ENCODE data around the gene APOBEC3B. TPM values are rescaled to one million over a fixed set of nuclear protein-coding genes. Genes with fewer than 3 reads are reported as not detected.

The APOBEC3B gene
- total and polyA plus RNA-seq, 2 donors (not counting 3 experiments of a cell fraction or from before 2014, with no cell fraction given), result 10.3 to 19.9 TPM

DNA sequence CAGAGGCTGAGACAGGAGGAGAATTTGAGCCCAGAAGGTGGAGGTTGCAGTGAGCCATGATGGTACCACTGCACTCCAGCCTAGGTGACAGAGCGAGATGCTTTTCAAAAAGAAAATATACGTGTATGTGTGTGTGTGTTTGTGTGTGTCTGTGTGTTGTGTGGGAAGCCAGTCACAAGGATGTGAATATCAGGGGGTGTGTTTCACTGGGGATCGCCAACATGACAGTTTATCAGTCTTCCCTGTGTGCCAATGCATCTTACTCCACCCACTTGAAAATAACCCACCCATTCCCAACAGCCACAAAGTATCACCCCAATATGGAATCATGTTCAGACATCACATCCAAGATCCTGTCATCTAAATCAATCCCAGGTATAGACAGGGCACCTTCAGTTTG is 10.4 kb upstream of the APOBEC3B start:
- Histone ChIP-seq H3K36me3 (ENCODE audit: control insufficient read depth in 2 of 2, extremely low read depth in 1 of 2, insufficient read depth in 2 of 2, low read length in 2 of 2) (no peaks in the 10 kb centered on the region), H3K4me1 (ENCODE audit: control insufficient read depth, extremely low read depth, insufficient read depth, low read length) (no peaks in the 10 kb centered on the region), H3K9me3 (replicated peaks; ENCODE audit: control insufficient read depth, insufficient read depth, low read length) (no peaks in the 10 kb centered on the region), H2AFZ (ENCODE audit: low read depth, low read length) (no peak overlapping the region), H3K9me1 (replicated peaks; ENCODE audit: control insufficient read depth, extremely low read depth, insufficient read depth, low read length) (no peaks in the 10 kb centered on the region), H4K20me1 (replicated peaks; ENCODE audit: control insufficient read depth, extremely low read depth, insufficient read depth, low read length) (no peaks in the 10 kb centered on the region), H3K4me2 (ENCODE audit: insufficient read depth, low read length) (no peak overlapping the region), H3K79me2 (ENCODE audit: control insufficient read depth, insufficient read depth, low read length) (no peaks in the 10 kb centered on the region), H3K27me3 (ENCODE audit: control insufficient read depth in 2 of 2, insufficient read depth in 2 of 2, low read length in 2 of 2) (peaks cover 0 to 2% of the 10 kb centered on the region in 2 experiments), H3K4me3 (replicated peaks in 1 of 3; ENCODE audit: insufficient read depth in 1 of 3, low read depth in 1 of 3, low read length in 3 of 3) (no peak overlapping the region), H3K9ac (replicated peaks; ENCODE audit: extremely low read depth, insufficient read depth, low read length) (no peak overlapping the region), H3K27ac (ENCODE audit: insufficient read depth, low read depth, low read length) (no peak overlapping the region)
- CTCF ChIA-PET, result interaction anchor here (0.7 to 7.6 kb wide), 7 partner anchors 17 to 202 kb away, joined by 3 to 45 read pairs (median 4); partner anchors contain the start of gene CBX6
- BruUV-seq (replicated peaks), result no TSS peak
- POLR2A ChIA-PET, result no interaction called here
- TF ChIP-seq POLR2A (IDR thresholded peaks at IDR 0.05; ENCODE audit: low read depth, low read length), result no peak
- no peak for TF ChIP-seq POLR2AphosphoS5 (IDR thresholded peaks at IDR 0.05; ENCODE audit: insufficient read depth, low read depth, low read length)
- no peak for TF ChIP-seq FOS (IDR thresholded peaks at IDR 0.05; ENCODE audit: borderline replicate concordance, insufficient read depth, low read length)
- TF ChIP-seq, protein P1, sequence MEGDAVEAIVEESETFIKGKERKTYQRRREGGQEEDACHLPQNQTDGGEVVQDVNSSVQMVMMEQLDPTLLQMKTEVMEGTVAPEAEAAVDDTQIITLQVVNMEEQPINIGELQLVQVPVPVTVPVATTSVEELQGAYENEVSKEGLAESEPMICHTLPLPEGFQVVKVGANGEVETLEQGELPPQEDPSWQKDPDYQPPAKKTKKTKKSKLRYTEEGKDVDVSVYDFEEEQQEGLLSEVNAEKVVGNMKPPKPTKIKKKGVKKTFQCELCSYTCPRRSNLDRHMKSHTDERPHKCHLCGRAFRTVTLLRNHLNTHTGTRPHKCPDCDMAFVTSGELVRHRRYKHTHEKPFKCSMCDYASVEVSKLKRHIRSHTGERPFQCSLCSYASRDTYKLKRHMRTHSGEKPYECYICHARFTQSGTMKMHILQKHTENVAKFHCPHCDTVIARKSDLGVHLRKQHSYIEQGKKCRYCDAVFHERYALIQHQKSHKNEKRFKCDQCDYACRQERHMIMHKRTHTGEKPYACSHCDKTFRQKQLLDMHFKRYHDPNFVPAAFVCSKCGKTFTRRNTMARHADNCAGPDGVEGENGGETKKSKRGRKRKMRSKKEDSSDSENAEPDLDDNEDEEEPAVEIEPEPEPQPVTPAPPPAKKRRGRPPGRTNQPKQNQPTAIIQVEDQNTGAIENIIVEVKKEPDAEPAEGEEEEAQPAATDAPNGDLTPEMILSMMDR (IDR thresholded peaks at IDR 0.05; ENCODE audit: extremely low read depth in 1 of 2, insufficient read depth in 1 of 2, low read depth in 1 of 2, low read length in 2 of 2), result no peak
- TF ChIP-seq JUN (IDR thresholded peaks at IDR 0.05; ENCODE audit: borderline replicate concordance, insufficient read depth, insufficient read length, low read depth), result no peak
- TF ChIP-seq GATA2 (IDR thresholded peaks at IDR 0.05; ENCODE audit: insufficient read depth, insufficient read length, low read depth, low read length), result no peak
- TF ChIP-seq MYC (IDR thresholded peaks at IDR 0.05; ENCODE audit: low read depth, low read length), result no peak
- TF ChIP-seq, protein P2, sequence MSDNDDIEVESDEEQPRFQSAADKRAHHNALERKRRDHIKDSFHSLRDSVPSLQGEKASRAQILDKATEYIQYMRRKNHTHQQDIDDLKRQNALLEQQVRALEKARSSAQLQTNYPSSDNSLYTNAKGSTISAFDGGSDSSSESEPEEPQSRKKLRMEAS (IDR thresholded peaks at IDR 0.05; ENCODE audit: insufficient read depth, insufficient read length), result no peak
- TF ChIP-seq EZH2 (IDR thresholded peaks at IDR 0.05; ENCODE audit: borderline replicate concordance, low read depth, low read length, severe bottlenecking), result no peak
- FAIRE-seq (no peak), DNase-seq (ENCODE audit: low read depth, low spot score) (no peak)
- intact Hi-C loops (cut with micrococcal nuclease) (no loop called here), dilution Hi-C loops (cut with MboI; ENCODE audit: extremely low pct_ligation_motif_present, low sequenced_read_pairs) (no loop called here)
